GM18858 (cell line): ENCODE results near the gene CDYL.
"Not testable (repeated sequence)": the region's sequence is repeated elsewhere in the genome, so short reads cannot be mapped to it uniquely, and the experiment has no call there.

Source experiments
- ATAC-seq: cut with Tn5 transposase; IDR thresholded peaks from one replicate; pipeline ENCODE4 v1.9.1; 2021; ENCODE audit not compliant: unreplicated experiment

Gene CDYL

DNA sequence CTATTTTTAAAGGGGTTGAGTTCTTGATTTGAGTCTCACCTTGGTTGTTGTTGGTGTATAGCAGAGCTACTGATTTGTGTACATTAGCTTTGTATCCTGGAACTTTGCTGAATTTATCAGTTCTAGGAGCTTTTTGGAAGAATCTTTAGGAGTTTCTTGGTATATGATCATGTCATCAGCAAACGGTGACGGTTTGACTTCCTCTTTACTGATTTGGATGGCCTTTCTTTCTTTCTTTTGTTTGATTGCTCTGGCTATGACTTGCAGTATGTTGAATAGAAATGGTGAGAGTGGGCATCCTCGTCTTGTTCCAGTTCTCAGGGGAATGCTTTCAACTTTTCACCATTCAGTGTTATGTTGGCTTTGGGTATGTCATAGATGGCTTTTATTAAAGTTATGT is 64.0 kb downstream of the CDYL start:
- ATAC-seq: no peak

DNA sequence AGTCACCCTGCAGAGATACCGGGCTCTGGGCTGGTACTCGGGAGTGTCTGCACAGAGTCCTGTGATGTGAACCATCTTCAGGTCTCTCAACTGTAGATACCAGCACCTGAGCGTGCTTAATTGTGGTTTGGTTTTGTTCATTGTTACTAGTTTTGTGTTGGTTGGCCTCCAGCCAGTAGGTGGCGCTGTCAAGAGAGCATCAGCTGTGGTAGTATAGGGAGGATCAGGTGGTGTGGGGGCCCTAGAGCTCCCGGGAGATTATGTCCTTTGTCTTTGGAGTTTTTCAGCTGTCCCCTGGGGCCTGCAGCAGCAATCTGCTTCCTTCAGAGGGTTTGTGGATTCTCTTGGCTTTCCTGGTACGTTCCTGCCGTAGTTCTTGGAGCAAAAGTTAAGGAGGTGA is 67.9 kb downstream of the CDYL start:
- ATAC-seq: no peak

DNA sequence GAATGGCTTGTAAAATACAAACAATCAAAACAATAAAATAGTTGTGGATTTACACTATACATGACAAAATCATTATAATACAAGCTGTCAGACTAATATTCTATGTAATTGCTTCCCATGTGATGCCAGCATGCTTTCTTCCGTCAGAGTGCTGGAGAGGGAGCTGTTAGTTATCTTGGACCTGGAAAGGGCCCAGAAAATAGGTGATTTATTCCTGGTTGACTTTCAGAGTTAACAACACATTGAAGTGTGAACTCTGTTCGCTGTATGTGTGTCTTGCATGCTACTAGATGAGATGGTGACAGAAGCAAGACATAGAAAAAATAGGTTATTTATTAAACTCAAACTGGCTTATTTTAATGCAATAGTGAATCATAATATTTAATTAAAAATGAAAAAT is 70.2 kb downstream of the CDYL start:
- ATAC-seq: no peak

DNA sequence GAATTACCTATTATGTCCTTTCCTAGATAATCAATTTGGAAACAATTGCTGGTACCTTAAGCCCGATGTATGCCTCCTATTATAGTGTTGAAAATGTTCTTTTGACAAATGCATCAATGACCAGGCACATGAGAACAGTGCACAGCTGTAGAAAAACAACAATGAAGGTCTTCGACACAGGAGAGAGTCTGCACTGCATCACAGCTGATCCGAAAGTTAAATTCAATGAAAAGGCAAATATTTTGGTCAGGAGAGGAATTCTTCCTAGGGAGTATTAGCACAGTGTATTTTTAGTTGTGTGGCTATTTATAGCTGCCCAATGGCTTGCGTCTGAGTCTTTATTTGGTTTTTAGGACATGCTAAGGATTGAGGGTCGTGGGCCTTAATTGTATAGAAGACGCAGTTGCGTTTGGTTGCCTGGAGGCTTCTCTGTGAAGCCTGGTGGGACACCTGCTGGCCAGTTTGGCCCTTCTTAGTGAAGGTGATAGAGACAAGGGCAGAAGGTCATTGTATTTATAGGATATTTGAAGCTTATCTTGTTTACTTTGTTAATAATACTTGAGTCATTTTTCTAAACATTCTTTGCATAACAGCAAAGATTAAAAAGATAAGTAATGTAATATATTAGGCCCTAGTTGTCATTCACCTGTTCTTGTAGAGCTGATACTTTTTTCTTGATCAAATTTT is 72.3 kb downstream of the CDYL start:
- ATAC-seq: no peak

DNA sequence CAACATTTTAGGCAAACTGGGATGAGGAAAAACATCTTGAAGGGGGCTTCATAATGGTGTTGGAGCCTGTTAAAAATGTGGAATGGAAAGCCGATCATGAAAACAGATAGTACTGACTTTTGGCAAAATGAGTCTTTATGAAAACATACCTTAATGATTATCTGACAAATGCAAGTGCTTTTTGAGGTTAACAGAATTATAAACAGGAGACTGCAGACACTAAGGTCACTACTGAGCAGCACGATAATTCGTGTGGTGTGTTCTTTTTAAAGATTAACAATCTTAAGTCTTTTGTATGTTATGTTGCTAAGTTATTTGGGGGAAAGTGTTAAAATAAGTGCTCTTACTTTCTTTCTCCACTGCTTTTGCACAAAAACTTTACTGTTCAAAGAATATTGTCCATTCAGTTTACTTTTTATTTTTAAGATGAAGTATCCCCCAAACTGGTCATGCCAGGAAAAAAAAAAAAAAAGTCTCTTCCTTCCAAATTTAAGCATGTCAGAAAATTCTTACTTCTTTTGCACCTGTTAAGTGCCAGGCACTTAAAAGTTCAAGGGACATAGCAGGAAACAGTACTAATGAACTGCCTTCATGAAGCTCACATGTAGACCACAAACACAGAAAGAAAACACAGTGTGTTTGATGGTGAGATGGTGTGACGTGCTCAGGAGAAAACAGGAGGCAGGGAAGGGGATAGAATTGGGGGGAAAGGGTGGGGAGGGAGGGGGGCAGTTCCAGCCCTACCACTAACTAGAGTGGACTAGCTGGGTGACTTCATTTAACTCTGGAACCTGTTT is 73.2 kb downstream of the CDYL start:
- ATAC-seq: no peak

DNA sequence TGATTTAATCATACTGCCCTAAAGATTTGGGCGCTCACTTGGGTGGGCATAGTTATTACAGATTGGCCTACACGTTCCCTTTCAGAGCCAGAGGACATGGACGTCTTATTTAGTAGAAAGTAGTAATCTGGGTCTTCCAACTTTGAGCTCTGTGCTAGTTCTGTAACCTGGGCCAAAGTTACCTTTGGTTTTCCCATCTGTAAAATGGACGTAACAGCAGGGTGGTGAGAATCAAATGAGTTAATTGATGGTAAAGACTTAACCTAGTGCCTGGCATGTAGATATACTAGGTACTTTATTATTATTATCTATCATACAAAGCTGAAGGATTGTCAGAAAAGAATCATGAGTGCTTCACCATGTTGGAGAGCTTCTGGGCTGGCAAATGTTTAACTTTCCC is 74.8 kb downstream of the CDYL start:
- no peak for ATAC-seq

DNA sequence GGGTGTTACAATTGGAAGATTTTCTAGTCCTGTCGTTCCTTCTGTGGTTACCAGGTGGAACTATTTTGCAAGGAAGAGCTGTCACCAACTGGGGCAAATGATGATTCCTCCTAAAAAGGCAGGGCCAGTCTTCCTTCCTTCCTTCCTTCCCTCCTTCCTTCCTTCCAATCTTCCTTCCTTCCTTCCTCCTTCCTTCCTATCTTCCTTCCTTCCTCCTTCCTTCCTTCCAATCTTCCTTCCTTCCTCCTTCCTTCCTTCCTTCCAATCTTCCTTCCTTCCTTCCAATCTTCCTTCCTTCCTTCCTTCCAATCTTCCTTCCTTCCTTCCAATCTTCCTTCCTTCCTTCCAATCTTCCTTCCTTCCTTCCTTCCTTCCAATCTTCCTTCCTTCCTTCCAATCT is 76.0 kb downstream of the CDYL start:
- ATAC-seq: not testable (repeated sequence)

DNA sequence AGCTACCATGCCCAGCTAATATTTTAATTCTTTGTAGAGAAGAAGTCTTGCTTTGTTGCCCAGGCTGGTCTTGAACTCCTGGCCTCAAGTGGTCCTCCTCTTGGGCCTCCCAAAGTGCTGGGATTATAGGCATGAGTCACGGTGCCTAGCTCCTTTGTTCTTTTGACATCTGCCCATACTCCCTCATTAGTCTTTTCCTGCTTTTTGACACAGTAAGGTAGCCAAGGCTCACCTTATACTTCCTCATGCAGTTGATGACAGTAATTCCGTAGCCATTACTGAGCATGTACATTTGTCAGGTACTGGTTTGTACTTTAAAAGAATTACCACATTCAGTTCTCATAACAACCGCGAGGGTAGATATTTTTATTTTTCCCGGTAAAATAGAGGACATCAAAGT is 76.7 kb downstream of the CDYL start:
- ATAC-seq: no peak

DNA sequence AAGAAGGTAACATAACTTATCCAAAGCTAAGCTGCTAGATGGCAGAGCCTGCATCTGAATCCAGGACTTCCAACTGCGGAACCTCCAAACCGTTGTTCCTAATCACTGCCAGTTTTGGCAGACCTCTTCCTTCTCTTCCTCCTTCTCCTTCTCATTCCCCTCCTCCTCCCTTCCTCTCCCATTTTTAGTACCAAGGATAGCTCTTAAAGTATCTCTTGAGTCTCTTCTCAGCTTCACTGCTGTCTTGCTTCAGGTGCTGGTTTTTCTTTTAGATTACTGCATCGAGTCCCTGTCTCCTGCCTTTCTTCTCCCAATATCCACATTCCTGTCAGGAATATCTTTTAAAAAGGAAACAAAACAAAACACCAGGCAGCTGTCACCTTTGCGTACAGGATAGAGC is 77.1 kb downstream of the CDYL start:
- ATAC-seq: no peak

DNA sequence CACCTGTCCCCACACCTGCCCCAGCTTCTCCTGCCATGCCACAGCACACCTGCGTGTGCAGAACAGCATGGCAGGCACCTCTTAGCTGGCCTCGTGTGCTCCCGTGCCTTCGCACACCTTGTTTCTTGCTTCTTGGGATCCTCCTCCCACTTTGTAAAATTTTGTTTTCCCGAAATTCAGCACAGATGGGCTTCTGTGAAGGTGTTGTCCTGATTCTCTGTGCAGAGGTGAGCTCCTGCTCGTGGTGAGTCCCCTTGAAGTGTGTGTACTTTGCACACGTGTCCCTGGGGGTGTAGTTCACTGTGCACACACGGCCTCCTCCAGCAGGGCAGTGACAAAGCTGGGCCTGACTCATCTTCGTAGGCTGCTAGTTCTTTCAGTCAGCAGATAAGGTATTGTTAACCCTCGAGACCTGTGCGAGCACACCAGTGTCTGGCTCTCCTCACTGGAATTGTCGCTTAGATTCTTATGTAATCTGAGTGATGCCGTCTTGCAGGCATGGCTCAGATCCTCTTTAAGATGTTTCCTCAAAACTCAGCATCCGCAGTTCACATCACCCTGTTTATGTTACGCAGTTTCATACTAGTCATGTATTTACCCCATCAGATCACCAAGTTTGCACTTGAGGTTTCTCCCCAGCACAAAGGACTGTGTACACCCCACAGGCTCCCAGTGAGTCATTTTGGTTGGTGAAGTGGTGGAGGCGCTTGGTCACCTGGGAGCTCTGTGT is 77.7 kb downstream of the CDYL start:
- no peak for ATAC-seq

DNA sequence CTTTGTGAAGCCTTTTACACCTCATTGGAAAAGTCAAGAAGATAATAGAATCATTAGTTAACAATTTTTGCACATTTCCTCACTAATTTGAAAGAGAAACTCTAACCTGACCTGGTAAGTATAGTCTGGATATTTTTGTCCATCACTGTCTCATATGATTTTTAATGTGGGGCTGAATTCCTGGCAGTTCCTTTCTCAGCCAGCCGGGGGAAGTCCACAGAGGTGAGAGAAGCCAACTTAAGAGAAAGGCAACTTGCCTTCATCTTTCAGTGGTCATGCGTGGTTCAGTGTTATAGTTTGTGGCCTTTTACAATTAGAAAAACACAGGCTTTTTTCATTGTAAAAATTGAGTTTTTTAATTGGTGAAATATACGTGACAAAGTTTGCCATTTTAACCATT is 80.6 kb downstream of the CDYL start:
- ATAC-seq: no peak

DNA sequence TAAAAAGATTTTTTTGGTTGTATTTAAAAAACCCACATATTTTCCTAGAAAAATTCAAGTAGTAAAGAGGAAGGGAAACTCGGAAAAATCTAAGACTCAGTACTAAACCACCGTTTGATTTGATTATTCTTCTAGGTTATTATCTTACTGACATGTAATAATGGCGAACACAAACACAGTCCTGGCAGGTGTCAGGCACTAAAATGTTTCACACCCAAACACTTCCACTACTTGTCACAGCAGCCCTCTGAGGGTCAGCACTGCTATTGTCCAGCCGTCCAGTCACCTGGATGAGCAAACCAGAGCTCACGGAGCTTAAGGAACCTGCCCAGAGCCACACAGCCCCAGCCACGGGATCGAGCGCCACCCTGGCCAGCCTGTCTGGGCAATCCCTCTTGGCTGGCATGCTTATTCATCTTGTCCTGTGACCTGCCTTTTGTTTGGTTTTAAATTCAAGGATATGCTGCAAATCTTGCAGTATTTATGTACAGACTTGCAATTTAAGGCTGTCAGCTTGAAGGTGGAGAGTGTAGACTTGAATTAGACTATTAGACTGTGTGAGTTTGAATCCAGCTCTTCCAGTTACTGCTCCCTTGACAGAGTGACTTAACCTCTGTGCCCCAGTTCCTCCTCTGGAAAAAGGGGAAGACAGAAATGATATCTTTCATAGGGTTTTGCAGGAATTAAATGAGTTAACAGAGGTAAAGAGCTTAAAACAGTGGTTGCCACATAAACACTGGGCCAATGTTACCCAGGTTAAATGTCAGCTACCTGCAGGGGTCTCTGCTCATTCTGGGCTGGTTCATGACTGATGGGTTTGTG is 82.2 kb downstream of the CDYL start:
- no peak for ATAC-seq

DNA sequence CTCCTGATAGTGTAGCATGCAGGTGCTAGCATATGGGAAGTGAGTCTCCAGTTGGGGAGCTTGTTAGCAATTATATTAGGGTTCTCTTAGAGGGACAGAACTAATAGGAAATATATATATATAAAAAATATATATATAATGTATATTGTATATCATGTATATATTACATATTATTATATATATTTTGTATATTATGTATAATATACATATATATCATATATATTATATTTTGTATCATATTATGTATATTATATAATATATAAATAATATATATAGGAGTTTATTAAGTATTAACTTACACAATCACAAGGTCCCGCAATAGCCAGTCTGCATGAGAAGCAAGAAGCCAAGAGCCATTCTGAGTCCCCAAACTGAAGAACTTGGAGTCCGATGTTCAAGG is 84.2 kb downstream of the CDYL start:
- ATAC-seq: no peak

DNA sequence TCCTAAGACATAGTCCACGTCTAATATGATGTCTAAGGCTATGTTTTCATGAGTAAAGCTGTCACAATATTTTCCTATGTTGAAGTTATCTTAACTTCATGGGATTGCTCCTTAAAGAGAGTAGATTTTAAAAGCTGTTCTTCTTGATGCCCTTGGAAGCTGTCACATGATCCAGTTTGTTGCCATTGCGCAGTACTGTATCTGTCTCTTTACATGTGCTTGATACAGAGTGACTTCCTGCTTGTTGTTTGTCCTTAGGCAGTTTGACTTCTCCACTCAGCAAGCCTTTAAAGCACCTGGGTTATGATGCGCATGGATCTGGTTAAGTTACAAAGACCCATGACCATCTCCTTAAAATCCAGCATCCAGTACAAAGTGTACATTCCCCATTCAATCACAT is 85.4 kb downstream of the CDYL start:
- no peak for ATAC-seq

DNA sequence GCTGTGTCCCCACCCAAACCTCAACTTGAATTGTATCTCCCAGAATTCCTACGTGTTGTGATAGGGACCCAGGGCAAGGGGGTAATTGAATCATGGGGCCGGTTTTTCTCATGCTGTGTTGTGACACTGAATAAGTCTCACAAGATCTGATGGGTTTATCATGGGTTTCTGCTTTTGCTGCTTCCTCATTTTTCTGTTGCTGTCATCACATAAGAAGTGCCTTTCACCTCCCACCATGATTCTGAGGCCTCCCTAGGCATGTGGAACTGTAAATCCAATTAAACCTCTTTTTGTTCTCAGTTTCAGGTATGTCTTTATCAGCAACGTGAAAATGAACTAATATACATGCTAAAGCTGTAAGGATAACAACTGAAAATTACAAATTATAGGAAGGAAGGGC is 88.3 kb downstream of the CDYL start:
- ATAC-seq: no peak

DNA sequence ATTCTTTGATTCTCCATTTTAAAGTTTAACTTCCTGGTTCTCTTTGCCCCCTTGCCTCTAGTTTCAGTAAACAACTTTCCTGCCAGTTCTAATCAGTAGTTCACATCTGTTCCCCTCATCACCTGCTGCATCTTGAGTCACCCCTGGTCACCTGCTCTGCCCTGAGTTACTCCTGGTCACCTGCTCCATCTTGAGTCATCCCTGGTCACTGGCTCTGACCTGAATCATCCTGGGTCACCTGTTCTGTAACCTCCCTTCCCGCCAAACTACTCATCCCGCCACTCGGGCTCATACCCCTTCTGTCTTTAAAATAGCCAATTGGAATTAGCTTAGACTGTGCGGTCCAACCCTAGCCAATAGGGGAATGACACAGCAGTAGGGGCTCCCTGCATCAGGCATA is 88.8 kb downstream of the CDYL start:
- not testable (repeated sequence) for ATAC-seq

DNA sequence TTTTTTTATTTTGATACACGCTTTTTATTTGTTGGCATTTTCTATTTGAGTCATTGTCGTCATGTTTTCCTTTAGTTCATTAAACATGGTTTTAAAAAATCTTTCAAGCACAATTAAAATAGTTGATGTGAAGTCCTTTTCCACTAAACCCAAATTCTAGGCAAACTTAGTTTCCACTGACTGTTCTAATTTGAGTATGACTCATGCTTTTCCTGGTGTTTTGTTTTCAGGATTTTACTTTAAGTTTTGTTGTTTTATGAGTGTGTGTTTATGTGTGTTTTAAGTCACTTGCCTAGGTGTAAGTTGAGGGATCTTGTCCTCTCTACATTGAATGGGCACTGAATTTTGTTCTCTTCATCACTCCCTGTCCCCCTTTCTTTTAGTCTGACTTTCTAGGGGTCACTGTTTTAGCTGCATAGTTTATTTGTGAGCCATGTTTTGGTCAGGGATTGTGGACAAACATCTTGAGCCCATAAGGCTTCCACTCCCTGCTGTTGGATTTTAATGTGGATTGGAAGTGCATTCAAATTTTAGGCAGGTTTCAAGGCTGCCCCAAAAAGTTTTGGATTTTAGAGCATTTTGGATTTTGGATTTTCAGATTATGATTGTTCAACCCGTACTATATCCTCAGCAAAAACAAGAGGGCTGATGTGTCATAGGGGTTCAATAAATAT is 94.8 kb downstream of the CDYL start:
- ATAC-seq: no peak

DNA sequence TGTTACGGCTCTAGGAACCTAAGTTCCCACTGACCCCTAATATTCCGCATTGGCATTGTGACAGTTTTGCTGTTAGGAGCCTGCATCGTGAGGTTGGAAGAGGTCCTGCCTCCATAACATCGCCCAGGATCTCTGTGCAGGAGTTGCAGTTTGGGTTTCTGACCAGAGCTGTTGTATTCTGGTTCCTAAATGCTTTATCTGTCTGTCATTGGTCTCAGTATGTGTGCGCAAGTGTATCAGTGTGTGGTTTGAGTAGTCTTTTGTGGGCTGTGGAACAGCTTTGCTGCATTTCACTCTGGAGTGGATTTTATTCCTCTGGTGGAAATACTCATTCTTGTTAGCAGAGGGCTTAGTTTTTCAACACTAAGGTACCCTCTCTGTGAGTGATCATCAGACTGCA is 95.6 kb downstream of the CDYL start:
- ATAC-seq: no peak

DNA sequence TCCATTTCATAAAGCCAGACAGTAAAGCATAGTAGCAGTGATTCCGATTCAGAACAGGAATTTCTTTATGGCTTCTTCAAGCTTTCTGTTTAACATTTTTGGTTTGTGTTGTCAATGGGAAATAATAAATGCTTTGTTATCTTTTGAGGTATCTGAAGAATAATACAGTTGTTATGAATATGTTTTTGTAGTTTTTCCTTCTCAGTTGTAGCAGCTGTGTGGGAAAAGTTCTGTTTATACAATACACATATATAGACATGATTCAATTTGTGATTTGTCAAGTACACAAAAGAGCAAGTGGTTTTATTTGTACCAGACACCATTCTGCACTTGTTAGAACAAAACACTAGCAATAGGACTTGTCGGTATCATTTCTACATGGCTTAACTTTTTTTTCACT is 96.6 kb downstream of the CDYL start:
- ATAC-seq: no peak

DNA sequence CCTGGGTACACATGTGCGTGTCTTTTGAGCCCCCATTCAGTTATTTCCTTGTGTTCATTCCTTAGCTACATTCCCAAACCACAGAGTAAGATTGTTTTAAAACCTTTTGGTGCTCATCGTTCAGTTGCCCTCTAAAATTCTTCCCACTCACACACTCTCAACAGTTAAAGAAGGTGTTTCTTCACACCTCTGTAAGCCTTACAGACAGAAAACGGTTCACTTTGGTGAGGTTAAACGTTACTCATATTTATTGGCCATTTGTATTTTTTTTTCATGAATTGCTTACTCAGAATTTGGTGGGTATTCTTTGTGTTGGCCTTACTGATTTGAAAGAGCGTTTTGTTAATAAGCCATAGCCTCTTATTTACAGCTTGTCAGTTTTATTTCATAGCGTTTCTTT is 97.7 kb downstream of the CDYL start:
- no peak for ATAC-seq
